HG03439 (cell line): ENCODE data around the gene EIF4G3.
"Not testable (repeated sequence)": the region's sequence is repeated elsewhere in the genome, so short reads cannot be mapped to it uniquely, and the experiment has no call there.

ENCODE experiments used
- ATAC-seq: cut with Tn5 transposase; IDR thresholded peaks from one replicate; pipeline ENCODE4 v1.9.1; 2021; ENCODE audit warnings: mild to moderate bottlenecking, moderate library complexity; ENCODE audit not compliant: unreplicated experiment

EIF4G3 gene

GRCh38 chr1:21069549-21069948 lies 107.1 kb downstream of the EIF4G3 start:
- ATAC-seq, result no peak

GRCh38 chr1:21068937-21069336 lies 107.8 kb downstream of the EIF4G3 start:
- no peak for ATAC-seq

- ATAC-seq, result no peak
These were observed 109.0 kb downstream of the EIF4G3 start for GRCh38 chr1:21067551-21068227.

- ATAC-seq, result no peak
These were observed 110.2 kb downstream of the EIF4G3 start for GRCh38 chr1:21066356-21067012.

GRCh38 chr1:21065851-21066250 lies 110.8 kb downstream of the EIF4G3 start:
- ATAC-seq, result no peak

GRCh38 chr1:21064057-21064456 lies 112.6 kb downstream of the EIF4G3 start:
- ATAC-seq, result no peak

GRCh38 chr1:21060523-21060922 lies 116.2 kb downstream of the EIF4G3 start:
- ATAC-seq, result no peak

- ATAC-seq, result no peak
These were observed 117.7 kb downstream of the EIF4G3 start for GRCh38 chr1:21059021-21059420.

- ATAC-seq, result no peak
These were observed 118.5 kb downstream of the EIF4G3 start for GRCh38 chr1:21058035-21058793.

- not testable (repeated sequence) for ATAC-seq
These were observed 123.3 kb downstream of the EIF4G3 start for GRCh38 chr1:21053189-21053928.

- ATAC-seq, result no peak
These were observed 124.7 kb downstream of the EIF4G3 start for GRCh38 chr1:21052034-21052433.

GRCh38 chr1:21051177-21051825 lies 125.4 kb downstream of the EIF4G3 start:
- ATAC-seq, result no peak

GRCh38 chr1:21050031-21050430 lies 126.7 kb downstream of the EIF4G3 start:
- no peak for ATAC-seq

GRCh38 chr1:21048462-21048861 lies 128.2 kb downstream of the EIF4G3 start:
- no peak for ATAC-seq

- ATAC-seq, result no peak
These were observed 130.6 kb downstream of the EIF4G3 start for GRCh38 chr1:21046132-21046531.

- ATAC-seq, result no peak
These were observed 131.3 kb downstream of the EIF4G3 start for GRCh38 chr1:21045351-21045750.

GRCh38 chr1:21042929-21043605 lies 133.6 kb downstream of the EIF4G3 start:
- ATAC-seq, result no peak

- ATAC-seq, result no peak
These were observed 135.2 kb downstream of the EIF4G3 start for GRCh38 chr1:21041541-21041940.

GRCh38 chr1:21037091-21037490 lies 139.6 kb downstream of the EIF4G3 start:
- ATAC-seq, result no peak

- ATAC-seq, result no peak
These were observed 140.9 kb downstream of the EIF4G3 start for GRCh38 chr1:21035794-21036193.
